Panc1 (cell line): ENCODE measurements around the gene MYH3. TPM values are rescaled to one million over a fixed set of nuclear protein-coding genes. Genes with fewer than 3 reads are reported as not detected.

Source experiments
- ATAC-seq: fragments of 200-7000 bp; cut with Tn5 transposase; 2 replicates; pipeline ENCODE4 v1.9.1; 2020; ENCODE audit warnings: mild to moderate bottlenecking, moderate library complexity
- BruUV-seq: library from RNA; stranded (reverse); fragments of 400-500 nt; replicated peaks from 2 replicates; lab custom pipeline; 2021; lab: Mats Ljungman, UMichigan
- CTCF ChIA-PET: fragments of 300-600 bp; sonication (Branson Sonifier 250); formaldehyde crosslinking; loops from one replicate; lab custom pipeline; 2022; ENCODE audit warnings: antibody characterized with exemption; lab: Charles Lee
- POLR2A ChIA-PET: fragments of 300-600 bp; sonication (Branson Sonifier 250); formaldehyde crosslinking; loops from one replicate; lab custom pipeline; 2022; ENCODE audit warnings: antibody characterized with exemption; lab: Charles Lee
- DNase-seq: peaks from one replicate; pipeline ENCODE4 v3.0.0-alpha.2; 2010; ENCODE audit warnings: low read depth, low spot score
- H3K27ac ChIP-seq: 2 replicates; pipeline ENCODE4 v1.5.1; 2011; ENCODE audit warnings: mild to moderate bottlenecking, low read length, inconsistent platforms
- H3K27me3 ChIP-seq: fragments of 200-500 bp; sonication (Bioruptor generic); 2 replicates; pipeline ENCODE4 v1.6.0; 2014; ENCODE audit warnings: low read length, inconsistent platforms; ENCODE audit not compliant: control insufficient read depth, insufficient read depth
- H3K36me3 ChIP-seq: fragments of 200-500 bp; sonication (Bioruptor generic); 2 replicates; pipeline ENCODE4 v1.5.1; 2014; ENCODE audit warnings: inconsistent platforms, mild to moderate bottlenecking, low read length, moderate library complexity; ENCODE audit not compliant: control insufficient read depth, insufficient read depth
- H3K4me1 ChIP-seq: 2 replicates; pipeline ENCODE4 v1.5.1; 2011; ENCODE audit warnings: inconsistent platforms, mild to moderate bottlenecking, low read length, moderate library complexity; ENCODE audit not compliant: control insufficient read depth, insufficient read depth
- H3K4me3 ChIP-seq, 2 experiments: 2 replicates each; pipeline ENCODE4 v1.5.1; 2011 to 2012; ENCODE audit warnings: low read depth in 2 of 2, low read length in 2 of 2, mild to moderate bottlenecking in 2 of 2, inconsistent platforms in 1 of 2, moderate library complexity in 1 of 2
- H3K9me3 ChIP-seq: fragments of 200-500 bp; sonication (Bioruptor generic); 2 replicates; pipeline ENCODE4 v1.5.1; 2014; ENCODE audit warnings: low read depth, mild to moderate bottlenecking, inconsistent platforms, low read length, moderate library complexity; ENCODE audit not compliant: control insufficient read depth, insufficient read depth
- POLR2AphosphoS5 ChIP-seq: IDR thresholded peaks from 2 replicates; pipeline ENCODE4 v1.6.1; 2012; ENCODE audit warnings: mild to moderate bottlenecking, low read depth, low read length, moderate library complexity
- SIN3A ChIP-seq: IDR thresholded peaks from 2 replicates; pipeline ENCODE4 v1.6.1; 2012; ENCODE audit warnings: low read depth, mild to moderate bottlenecking, low read length, moderate library complexity, borderline replicate concordance; ENCODE audit not compliant: insufficient read depth
- TCF7L2 ChIP-seq: IDR thresholded peaks from 2 replicates; pipeline ENCODE4 v1.6.1; 2011; ENCODE audit warnings: mild to moderate bottlenecking, low read depth, low read length, inconsistent platforms
- in situ Hi-C: cut with HindIII; loops from 2 replicates; pipeline ENCODE4 v1.10.0; 2016; ENCODE audit warnings: low sequenced_read_pairs, low pct_unique_long_range_greater_than_20kb
- intact Hi-C: fragments of 100-400 bp; cut with micrococcal nuclease; formaldehyde crosslinking; loops from one replicate; pipeline ENCODE4 v1.10.0; 2022; ENCODE audit not compliant: unreplicated experiment
- total RNA-seq: library from RNA; stranded (reverse); gene quantifications from one replicate; pipeline ENCODE4 v1.2.1, GENCODE V29; 2021; ENCODE audit not compliant: unreplicated experiment
- TF ChIP-seq, protein P1 (sequence below): fragments of 450-650 bp; IDR thresholded peaks from 2 replicates; pipeline ENCODE4 v1.5.1; 2017; ENCODE audit warnings: mild to moderate bottlenecking
- TF ChIP-seq, protein P2 (sequence below), 2 experiments: IDR thresholded peaks; 2 replicates each; pipeline ENCODE4 v1.6.1; 2011 to 2012; ENCODE audit warnings: low read depth in 2 of 2, control low read depth in 1 of 2, low read length in 1 of 2, mild to moderate bottlenecking in 1 of 2, moderate library complexity in 1 of 2; ENCODE audit not compliant: insufficient read depth in 1 of 2

Gene MYH3
- total RNA-seq, 1 experiment from 2014 or later = 1.6 TPM

DNA sequence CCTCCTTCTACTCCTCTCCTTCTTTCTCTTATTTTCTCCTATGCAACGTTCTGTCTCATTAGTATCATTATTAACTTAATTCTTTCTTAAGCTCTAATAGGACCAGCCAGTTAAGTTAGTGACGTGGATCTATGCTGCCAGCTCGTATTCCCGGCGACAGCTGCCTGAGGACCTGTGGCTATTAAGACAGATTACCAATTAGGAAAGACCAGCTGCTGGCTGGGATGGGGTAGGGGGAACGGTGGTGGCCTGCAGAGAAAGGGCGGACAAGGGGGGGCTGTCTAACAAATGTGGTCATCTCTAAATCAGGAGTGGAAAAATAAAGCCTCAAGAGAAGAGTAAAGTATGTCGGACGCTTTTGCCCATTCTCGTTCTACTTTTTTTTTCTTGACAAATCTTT, 770 bp upstream of the MYH3 start:
- in situ Hi-C loops = no loop called here
- no peaks in the 10 kb centered on the region for H3K9me3 ChIP-seq
- ChIA-PET CTCF (no interaction called here), POLR2A (no interaction called here)
- no TSS peak for BruUV-seq
- no peak overlapping the region for H3K27ac ChIP-seq
- no peaks in the 10 kb centered on the region for H3K36me3 ChIP-seq
- no peak for ATAC-seq
- intact Hi-C loops = no loop called here
- no peak for TF ChIP-seq SIN3A
- TF ChIP-seq, protein P1, sequence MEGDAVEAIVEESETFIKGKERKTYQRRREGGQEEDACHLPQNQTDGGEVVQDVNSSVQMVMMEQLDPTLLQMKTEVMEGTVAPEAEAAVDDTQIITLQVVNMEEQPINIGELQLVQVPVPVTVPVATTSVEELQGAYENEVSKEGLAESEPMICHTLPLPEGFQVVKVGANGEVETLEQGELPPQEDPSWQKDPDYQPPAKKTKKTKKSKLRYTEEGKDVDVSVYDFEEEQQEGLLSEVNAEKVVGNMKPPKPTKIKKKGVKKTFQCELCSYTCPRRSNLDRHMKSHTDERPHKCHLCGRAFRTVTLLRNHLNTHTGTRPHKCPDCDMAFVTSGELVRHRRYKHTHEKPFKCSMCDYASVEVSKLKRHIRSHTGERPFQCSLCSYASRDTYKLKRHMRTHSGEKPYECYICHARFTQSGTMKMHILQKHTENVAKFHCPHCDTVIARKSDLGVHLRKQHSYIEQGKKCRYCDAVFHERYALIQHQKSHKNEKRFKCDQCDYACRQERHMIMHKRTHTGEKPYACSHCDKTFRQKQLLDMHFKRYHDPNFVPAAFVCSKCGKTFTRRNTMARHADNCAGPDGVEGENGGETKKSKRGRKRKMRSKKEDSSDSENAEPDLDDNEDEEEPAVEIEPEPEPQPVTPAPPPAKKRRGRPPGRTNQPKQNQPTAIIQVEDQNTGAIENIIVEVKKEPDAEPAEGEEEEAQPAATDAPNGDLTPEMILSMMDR = no peak
- TF ChIP-seq POLR2AphosphoS5 = no peak
- TF ChIP-seq TCF7L2 = no peak
- no peaks in the 10 kb centered on the region for H3K27me3 ChIP-seq
- DNase-seq = no peak
- no peak overlapping the region for H3K4me3 ChIP-seq
- H3K4me1 ChIP-seq = no peaks in the 10 kb centered on the region

DNA sequence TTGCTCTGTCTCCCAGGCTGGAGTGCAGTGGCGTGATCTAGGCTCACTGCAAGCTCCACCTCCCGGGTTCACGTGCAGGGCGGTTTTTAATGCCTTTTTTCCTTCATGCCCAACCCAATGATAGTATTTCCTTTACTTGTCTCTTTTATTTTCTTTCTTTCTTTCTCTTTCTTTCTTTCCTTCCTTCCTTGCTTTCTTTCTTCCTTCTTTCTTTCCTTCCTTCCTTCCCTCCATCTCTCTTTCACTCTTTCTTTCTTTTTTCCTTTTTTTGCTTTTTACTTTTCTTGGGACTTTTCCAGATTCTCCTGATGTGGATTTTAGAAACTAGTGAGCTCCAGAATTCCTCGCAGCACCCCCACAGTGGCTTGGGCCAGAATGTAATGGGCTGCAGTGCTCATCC, 3.1 kb downstream of the MYH3 start:
- BruUV-seq = no TSS peak
- no peaks in the 10 kb centered on the region for H3K27me3 ChIP-seq
- TF ChIP-seq, protein P1 = no peak
- in situ Hi-C loops (no loop called here), intact Hi-C loops (no loop called here)
- ChIA-PET POLR2A (no interaction called here), CTCF (no interaction called here)
- DNase-seq = no peak
- H3K4me3 ChIP-seq = no peak overlapping the region
- H3K9me3 ChIP-seq = no peaks in the 10 kb centered on the region
- no peak for ATAC-seq
- H3K4me1 ChIP-seq = no peaks in the 10 kb centered on the region
- H3K36me3 ChIP-seq = no peaks in the 10 kb centered on the region
- no peak overlapping the region for H3K27ac ChIP-seq

DNA sequence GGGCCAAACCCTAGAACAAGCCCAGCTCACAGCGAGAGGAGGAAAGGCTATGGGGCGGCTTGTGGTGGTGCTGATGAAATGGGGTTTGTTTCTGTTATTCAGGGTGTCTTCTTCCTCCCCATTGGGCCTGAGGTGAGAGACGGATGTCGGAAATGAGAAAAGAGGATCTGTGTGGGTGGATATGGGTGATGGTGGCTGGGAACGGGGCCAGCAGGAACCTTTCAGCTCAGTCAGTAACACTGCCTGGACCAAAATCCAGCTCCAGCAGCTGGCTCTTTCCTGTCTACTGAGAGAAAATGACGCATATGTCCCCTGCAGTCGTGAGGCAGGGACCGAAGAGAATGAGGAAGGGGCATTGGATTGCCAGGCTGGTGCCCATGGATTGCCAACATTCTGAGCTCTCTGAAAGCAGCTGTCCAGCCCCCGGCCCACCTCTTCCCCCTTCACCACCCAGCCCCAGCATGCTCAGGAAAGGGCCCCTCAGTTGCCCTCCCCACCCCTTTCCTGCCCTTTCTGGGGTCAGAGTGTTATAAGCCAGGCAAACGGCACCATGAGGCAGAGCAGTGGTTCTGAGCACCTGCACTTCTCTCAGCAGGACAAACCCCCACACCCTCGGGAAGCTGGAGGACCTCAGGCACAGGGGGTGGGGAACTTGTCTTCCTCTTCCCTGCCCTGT, 4.0 kb downstream of the MYH3 start:
- intact Hi-C loops = no loop called here
- ATAC-seq = no peak

More for the DNA sequence above, 4.0 kb downstream of the MYH3 start:
- no peaks in the 10 kb centered on the region for H3K9me3 ChIP-seq
- POLR2A ChIA-PET = no interaction called here
- BruUV-seq = no TSS peak
- no peak overlapping the region for H3K27ac ChIP-seq
- CTCF ChIA-PET = no interaction called here
- TF ChIP-seq SIN3A (no peak), POLR2AphosphoS5 (no peak), TCF7L2 (no peak)
- TF ChIP-seq, protein P2, sequence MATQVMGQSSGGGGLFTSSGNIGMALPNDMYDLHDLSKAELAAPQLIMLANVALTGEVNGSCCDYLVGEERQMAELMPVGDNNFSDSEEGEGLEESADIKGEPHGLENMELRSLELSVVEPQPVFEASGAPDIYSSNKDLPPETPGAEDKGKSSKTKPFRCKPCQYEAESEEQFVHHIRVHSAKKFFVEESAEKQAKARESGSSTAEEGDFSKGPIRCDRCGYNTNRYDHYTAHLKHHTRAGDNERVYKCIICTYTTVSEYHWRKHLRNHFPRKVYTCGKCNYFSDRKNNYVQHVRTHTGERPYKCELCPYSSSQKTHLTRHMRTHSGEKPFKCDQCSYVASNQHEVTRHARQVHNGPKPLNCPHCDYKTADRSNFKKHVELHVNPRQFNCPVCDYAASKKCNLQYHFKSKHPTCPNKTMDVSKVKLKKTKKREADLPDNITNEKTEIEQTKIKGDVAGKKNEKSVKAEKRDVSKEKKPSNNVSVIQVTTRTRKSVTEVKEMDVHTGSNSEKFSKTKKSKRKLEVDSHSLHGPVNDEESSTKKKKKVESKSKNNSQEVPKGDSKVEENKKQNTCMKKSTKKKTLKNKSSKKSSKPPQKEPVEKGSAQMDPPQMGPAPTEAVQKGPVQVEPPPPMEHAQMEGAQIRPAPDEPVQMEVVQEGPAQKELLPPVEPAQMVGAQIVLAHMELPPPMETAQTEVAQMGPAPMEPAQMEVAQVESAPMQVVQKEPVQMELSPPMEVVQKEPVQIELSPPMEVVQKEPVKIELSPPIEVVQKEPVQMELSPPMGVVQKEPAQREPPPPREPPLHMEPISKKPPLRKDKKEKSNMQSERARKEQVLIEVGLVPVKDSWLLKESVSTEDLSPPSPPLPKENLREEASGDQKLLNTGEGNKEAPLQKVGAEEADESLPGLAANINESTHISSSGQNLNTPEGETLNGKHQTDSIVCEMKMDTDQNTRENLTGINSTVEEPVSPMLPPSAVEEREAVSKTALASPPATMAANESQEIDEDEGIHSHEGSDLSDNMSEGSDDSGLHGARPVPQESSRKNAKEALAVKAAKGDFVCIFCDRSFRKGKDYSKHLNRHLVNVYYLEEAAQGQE (IDR thresholded peaks at IDR 0.05; ENCODE audit: insufficient read depth in 1 of 2, low read depth in 2 of 2, low read length in 1 of 2) = no peak
- TF ChIP-seq, protein P1 = no peak
- H3K4me1 ChIP-seq = no peaks in the 10 kb centered on the region
- no peak overlapping the region for H3K4me3 ChIP-seq
- H3K36me3 ChIP-seq = no peaks in the 10 kb centered on the region
- DNase-seq = no peak
- in situ Hi-C loops = no loop called here
- H3K27me3 ChIP-seq = no peaks in the 10 kb centered on the region
